ENCODE measurements around the gene TMEM63C. TPM values are rescaled to one million over a fixed set of nuclear protein-coding genes. Genes with fewer than 3 reads are reported as not detected.

Gene TMEM63C
- polyA plus RNA-seq, 1 donor (not counting 4 experiments of a cell fraction or from before 2014, with no cell fraction given) = 0.66 TPM

DNA sequence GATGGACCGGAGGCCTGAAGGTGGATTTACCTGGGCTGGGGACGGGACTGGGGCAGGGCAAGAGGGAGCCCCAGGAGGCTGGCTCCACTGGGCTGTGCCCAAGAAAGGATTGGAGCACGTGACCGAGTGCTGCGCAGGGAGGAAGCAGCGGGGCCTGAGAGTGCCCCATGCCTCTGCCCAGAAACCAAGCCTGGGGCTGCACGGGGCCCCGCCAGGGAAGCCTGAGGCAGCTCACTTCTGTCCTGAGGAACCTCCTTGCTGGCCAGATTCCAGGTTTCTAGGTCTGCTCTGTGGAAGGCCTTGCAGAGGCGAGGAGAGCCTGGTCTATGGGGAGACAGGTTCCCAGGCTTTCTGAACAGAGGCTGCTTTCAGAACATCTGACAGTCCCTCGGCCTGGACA is 79.0 kb downstream of the TMEM63C start:
- dilution Hi-C loops (cut with MboI; ENCODE audit: extremely low pct_ligation_motif_present, low sequenced_read_pairs) = no loop called here
- Histone ChIP-seq H3K27me3 (ENCODE audit: control insufficient read depth, extremely low read depth, insufficient read depth, low read length) (peaks cover 14% of the 10 kb centered on the region), H3K79me2 (ENCODE audit: control insufficient read depth, insufficient read depth, low read length) (no peaks in the 10 kb centered on the region), H2AFZ (ENCODE audit: control insufficient read depth, low read length) (no peak overlapping the region), H4K20me1 (ENCODE audit: control insufficient read depth, extremely low read depth, insufficient read depth, low read length) (no peaks in the 10 kb centered on the region), H3K36me3 (ENCODE audit: control insufficient read depth in 2 of 2, extremely low read depth in 1 of 2, insufficient read depth in 2 of 2, low read length in 2 of 2) (no peaks in the 10 kb centered on the region), H3K27ac (ENCODE audit: control insufficient read depth, insufficient read depth, low read length) (no peak overlapping the region), H3K4me3 (ENCODE audit: control insufficient read depth in 2 of 3, extremely low read depth in 1 of 3, insufficient read depth in 2 of 3, low read depth in 1 of 3, low read length in 3 of 3) (no peak overlapping the region), H3K9me3 (ENCODE audit: control insufficient read depth, low read depth, low read length) (no peaks in the 10 kb centered on the region), H3K9ac (ENCODE audit: control insufficient read depth, extremely low read depth, insufficient read depth, low read length) (no peak overlapping the region), H3K9me1 (ENCODE audit: control insufficient read depth, extremely low read depth, insufficient read depth, low read length) (no peaks in the 10 kb centered on the region), H3K4me2 (ENCODE audit: control insufficient read depth, extremely low read depth, insufficient read depth, low read depth, low read length) (no peak overlapping the region), H3K4me1 (ENCODE audit: control insufficient read depth, extremely low read depth, insufficient read depth, low read length) (no peaks in the 10 kb centered on the region)
- FAIRE-seq (no peak), DNase-seq (ENCODE audit: low read depth, low spot score) (no peak)
- no peak for TF ChIP-seq EZH2 (IDR thresholded peaks at IDR 0.05; ENCODE audit: low read length)
- TF ChIP-seq, protein P1, sequence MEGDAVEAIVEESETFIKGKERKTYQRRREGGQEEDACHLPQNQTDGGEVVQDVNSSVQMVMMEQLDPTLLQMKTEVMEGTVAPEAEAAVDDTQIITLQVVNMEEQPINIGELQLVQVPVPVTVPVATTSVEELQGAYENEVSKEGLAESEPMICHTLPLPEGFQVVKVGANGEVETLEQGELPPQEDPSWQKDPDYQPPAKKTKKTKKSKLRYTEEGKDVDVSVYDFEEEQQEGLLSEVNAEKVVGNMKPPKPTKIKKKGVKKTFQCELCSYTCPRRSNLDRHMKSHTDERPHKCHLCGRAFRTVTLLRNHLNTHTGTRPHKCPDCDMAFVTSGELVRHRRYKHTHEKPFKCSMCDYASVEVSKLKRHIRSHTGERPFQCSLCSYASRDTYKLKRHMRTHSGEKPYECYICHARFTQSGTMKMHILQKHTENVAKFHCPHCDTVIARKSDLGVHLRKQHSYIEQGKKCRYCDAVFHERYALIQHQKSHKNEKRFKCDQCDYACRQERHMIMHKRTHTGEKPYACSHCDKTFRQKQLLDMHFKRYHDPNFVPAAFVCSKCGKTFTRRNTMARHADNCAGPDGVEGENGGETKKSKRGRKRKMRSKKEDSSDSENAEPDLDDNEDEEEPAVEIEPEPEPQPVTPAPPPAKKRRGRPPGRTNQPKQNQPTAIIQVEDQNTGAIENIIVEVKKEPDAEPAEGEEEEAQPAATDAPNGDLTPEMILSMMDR (optimal IDR thresholded peaks at IDR 0.05 in 1 of 3, IDR thresholded peaks at IDR 0.05 in 1 of 3, conservative IDR thresholded peaks at IDR 0.05 in 1 of 3; ENCODE audit: extremely low read depth in 1 of 3, insufficient read depth in 2 of 3, low read length in 3 of 3) = no peak

DNA sequence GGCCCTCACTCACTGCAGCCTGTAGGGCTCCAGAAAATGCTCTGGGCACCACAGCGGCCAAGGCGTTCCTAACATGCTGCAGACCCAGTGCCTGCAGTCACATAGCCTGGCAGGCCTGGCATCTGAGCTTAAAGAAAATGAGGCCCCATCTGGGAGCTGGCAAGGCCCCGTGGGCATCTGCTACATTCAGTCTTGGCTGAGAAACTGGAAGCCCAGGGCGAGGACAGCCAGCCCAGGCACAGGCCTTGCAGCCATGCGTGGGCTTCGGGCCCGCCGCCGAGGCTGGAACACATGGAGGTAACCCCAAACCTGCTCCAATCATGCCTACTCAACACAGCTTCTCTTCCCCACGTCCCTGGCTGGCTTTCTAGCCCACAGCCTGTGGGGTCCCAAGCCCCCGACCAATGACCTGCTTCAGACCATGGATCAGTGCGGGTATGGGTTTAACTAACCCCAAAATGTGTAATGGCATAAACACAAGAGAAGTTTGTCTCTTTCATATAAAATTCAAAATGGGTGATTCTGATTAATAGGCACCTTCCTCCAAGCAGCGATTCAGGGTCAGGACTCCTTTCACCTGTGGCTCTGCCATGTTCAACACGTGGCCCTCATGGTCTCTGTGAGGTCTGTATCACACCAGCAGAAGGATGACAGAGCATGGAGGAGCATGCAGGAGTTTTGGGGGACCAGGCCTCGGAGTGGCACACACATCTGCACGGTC is 83.0 kb downstream of the TMEM63C start:
- Histone ChIP-seq H3K9ac (ENCODE audit: control insufficient read depth, extremely low read depth, insufficient read depth, low read length) (no peak overlapping the region), H3K9me1 (ENCODE audit: control insufficient read depth, extremely low read depth, insufficient read depth, low read length) (no peaks in the 10 kb centered on the region), H3K4me3 (ENCODE audit: control insufficient read depth in 2 of 3, extremely low read depth in 1 of 3, insufficient read depth in 2 of 3, low read depth in 1 of 3, low read length in 3 of 3) (no peak overlapping the region), H3K4me1 (ENCODE audit: control insufficient read depth, extremely low read depth, insufficient read depth, low read length) (peaks cover 6% of the 10 kb centered on the region), H3K27ac (ENCODE audit: control insufficient read depth, insufficient read depth, low read length) (no peak overlapping the region), H3K36me3 (ENCODE audit: control insufficient read depth in 2 of 2, extremely low read depth in 1 of 2, insufficient read depth in 2 of 2, low read length in 2 of 2) (no peaks in the 10 kb centered on the region), H3K9me3 (ENCODE audit: control insufficient read depth, low read depth, low read length) (no peaks in the 10 kb centered on the region), H3K79me2 (ENCODE audit: control insufficient read depth, insufficient read depth, low read length) (no peaks in the 10 kb centered on the region), H4K20me1 (ENCODE audit: control insufficient read depth, extremely low read depth, insufficient read depth, low read length) (peaks cover 2% of the 10 kb centered on the region), H2AFZ (ENCODE audit: control insufficient read depth, low read length) (no peak overlapping the region), H3K27me3 (ENCODE audit: control insufficient read depth, extremely low read depth, insufficient read depth, low read length) (peaks cover 27% of the 10 kb centered on the region), H3K4me2 (ENCODE audit: control insufficient read depth, extremely low read depth, insufficient read depth, low read depth, low read length) (no peak overlapping the region)
- no peak for FAIRE-seq
- DNase-seq (ENCODE audit: low read depth, low spot score) = no peak
- dilution Hi-C loops (cut with MboI; ENCODE audit: extremely low pct_ligation_motif_present, low sequenced_read_pairs) = no loop called here
- TF ChIP-seq, protein P1 (optimal IDR thresholded peaks at IDR 0.05 in 1 of 3, IDR thresholded peaks at IDR 0.05 in 1 of 3, conservative IDR thresholded peaks at IDR 0.05 in 1 of 3; ENCODE audit: extremely low read depth in 1 of 3, insufficient read depth in 2 of 3, low read length in 3 of 3) = no peak
- no peak for TF ChIP-seq EZH2 (IDR thresholded peaks at IDR 0.05; ENCODE audit: low read length)
